SK-N-SH (cell line): Measurements from ENCODE around the gene CBX8.

ENCODE experiments used
- CTCF ChIP-seq: fragments of 200-600 bp; sonication (generic); IDR thresholded peaks from 2 replicates; pipeline ENCODE4 v1.6.1; 2017; ENCODE audit warnings: antibody characterized with exemption, mild to moderate bottlenecking, moderate library complexity
- EP300 ChIP-seq, 2 experiments: IDR thresholded peaks; 2 replicates each; pipeline versions ENCODE4 v1.4.0 to v1.6.1; 2012; ENCODE audit warnings: borderline replicate concordance in 1 of 2, low read depth in 1 of 2, low read length in 1 of 2
- JUND ChIP-seq: IDR thresholded peaks from 2 replicates; pipeline ENCODE4 v1.4.0; 2012
- NFIC ChIP-seq: IDR thresholded peaks from 2 replicates; pipeline ENCODE4 v1.4.0; 2012; ENCODE audit warnings: borderline replicate concordance
- POLR2AphosphoS5 ChIP-seq: IDR thresholded peaks from 2 replicates; pipeline ENCODE4 v1.6.1; 2012; ENCODE audit warnings: low read depth, low read length
- RCOR1 ChIP-seq: fragments of 150-350 bp; IDR thresholded peaks from 2 replicates; pipeline ENCODE4 v1.6.1; 2017; ENCODE audit warnings: antibody characterized with exemption, low read length
- REST ChIP-seq: IDR thresholded peaks from 2 replicates; pipeline ENCODE4 v1.6.1; 2012; ENCODE audit warnings: mild to moderate bottlenecking, low read depth, low read length, moderate library complexity
- RXRA ChIP-seq: IDR thresholded peaks from 2 replicates; pipeline ENCODE4 v1.4.0; 2012; ENCODE audit warnings: low read depth, mild to moderate bottlenecking, borderline replicate concordance
- TAF1 ChIP-seq: IDR thresholded peaks from 2 replicates; pipeline ENCODE4 v1.6.1; 2012; ENCODE audit warnings: low read depth, mild to moderate bottlenecking, low read length, moderate library complexity, borderline replicate concordance
- YY1 ChIP-seq: IDR thresholded peaks from 2 replicates; pipeline ENCODE4 v1.4.0; 2012; ENCODE audit warnings: low read depth, mild to moderate bottlenecking

DNA sequence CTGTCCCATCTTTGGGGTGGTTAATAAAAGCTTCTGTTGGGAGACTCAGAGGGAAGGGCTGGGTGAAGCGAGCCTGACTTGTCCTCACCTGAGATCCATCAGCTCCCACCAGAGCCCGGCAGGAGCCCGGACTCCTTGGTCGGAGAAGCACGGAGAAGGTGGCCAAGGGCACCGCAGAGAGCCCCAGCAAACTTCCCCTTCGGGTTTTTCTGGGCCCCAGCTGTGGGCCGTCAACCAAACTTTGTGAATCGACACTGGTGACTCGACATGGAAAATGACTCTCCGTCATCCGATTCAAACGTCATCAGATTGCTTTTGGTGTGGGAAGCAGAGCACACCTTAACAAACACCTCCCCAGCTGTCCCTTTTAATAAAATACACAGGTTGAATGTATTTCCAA lies 44.7 kb downstream of the CBX8 start:
- TF ChIP-seq CTCF: no peak
- no peak for TF ChIP-seq EP300 (IDR thresholded peaks at IDR 0.05; ENCODE audit: borderline replicate concordance in 1 of 2, low read depth in 1 of 2, low read length in 1 of 2)
- no peak for TF ChIP-seq NFIC
- no peak for TF ChIP-seq POLR2AphosphoS5
- TF ChIP-seq RXRA: no peak
- TF ChIP-seq RCOR1: no peak
- no peak for TF ChIP-seq REST
- TF ChIP-seq TAF1: no peak
- TF ChIP-seq YY1: no peak
- no peak for TF ChIP-seq JUND
